HepG2 (cell line): ENCODE results near the gene STK32A.

Experiments
- BHLHE40 ChIP-seq: IDR thresholded peaks from 2 replicates; pipeline ENCODE4 v1.6.1; 2011; ENCODE audit warnings: low read length, improper control_type of control experiment
- GABPA ChIP-seq, 2 experiments: IDR thresholded peaks; 2 replicates each; pipeline ENCODE4 v1.6.1; 2011 to 2016; ENCODE audit warnings: low read depth in 2 of 2, low read length in 1 of 2, missing biosample characterization in 1 of 2, missing genetic modification characterization in 1 of 2
- GABPB1 ChIP-seq: IDR thresholded peaks from 2 replicates; pipeline ENCODE4 v1.6.1; 2016; ENCODE audit warnings: mild to moderate bottlenecking, missing genetic modification reagents, moderate library complexity, missing compliant biosample characterization
- KDM5A ChIP-seq: fragments of 200-600 bp; sonication (generic); IDR thresholded peaks from 2 replicates; pipeline ENCODE4 v1.7.0; 2018; ENCODE audit warnings: antibody characterized with exemption, mild to moderate bottlenecking, low read length, borderline replicate concordance
- MAFF ChIP-seq: IDR thresholded peaks from 2 replicates; pipeline ENCODE4 v1.6.1; 2011; ENCODE audit warnings: low read depth, low read length, improper control_type of control experiment
- MYC ChIP-seq: sonication (generic); formaldehyde crosslinking; IDR thresholded peaks from 2 replicates; pipeline ENCODE4 v1.9.0; 2021; ENCODE audit warnings: missing genetic modification reagents, borderline replicate concordance
- POLR2A ChIP-seq, 2 experiments: IDR thresholded peaks; 2 replicates each; pipeline ENCODE4 v1.6.1; 2011; ENCODE audit warnings: low read depth in 2 of 2, low read length in 2 of 2, mild to moderate bottlenecking in 1 of 2, moderate library complexity in 1 of 2; ENCODE audit not compliant: insufficient read depth in 1 of 2
- RAD21 ChIP-seq: fragments of 450-650 bp; formaldehyde crosslinking; IDR thresholded peaks from 2 replicates; pipeline ENCODE4 v1.5.0; 2020; ENCODE audit warnings: mild to moderate bottlenecking
- TF ChIP-seq, protein P1 (sequence below): sonication (generic); formaldehyde crosslinking; IDR thresholded peaks from 2 replicates; pipeline ENCODE4 v1.5.1; 2020; ENCODE audit warnings: mild to moderate bottlenecking, moderate library complexity, missing genetic modification reagents
- TF ChIP-seq, protein P2 (sequence below): sonication (generic); formaldehyde crosslinking; IDR thresholded peaks from 2 replicates; pipeline ENCODE4 v1.5.0; 2020; ENCODE audit warnings: mild to moderate bottlenecking, missing genetic modification reagents, moderate library complexity

- TF ChIP-seq, protein P1, sequence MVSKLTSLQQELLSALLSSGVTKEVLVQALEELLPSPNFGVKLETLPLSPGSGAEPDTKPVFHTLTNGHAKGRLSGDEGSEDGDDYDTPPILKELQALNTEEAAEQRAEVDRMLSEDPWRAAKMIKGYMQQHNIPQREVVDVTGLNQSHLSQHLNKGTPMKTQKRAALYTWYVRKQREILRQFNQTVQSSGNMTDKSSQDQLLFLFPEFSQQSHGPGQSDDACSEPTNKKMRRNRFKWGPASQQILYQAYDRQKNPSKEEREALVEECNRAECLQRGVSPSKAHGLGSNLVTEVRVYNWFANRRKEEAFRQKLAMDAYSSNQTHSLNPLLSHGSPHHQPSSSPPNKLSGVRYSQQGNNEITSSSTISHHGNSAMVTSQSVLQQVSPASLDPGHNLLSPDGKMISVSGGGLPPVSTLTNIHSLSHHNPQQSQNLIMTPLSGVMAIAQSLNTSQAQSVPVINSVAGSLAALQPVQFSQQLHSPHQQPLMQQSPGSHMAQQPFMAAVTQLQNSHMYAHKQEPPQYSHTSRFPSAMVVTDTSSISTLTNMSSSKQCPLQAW: no peak
- TF ChIP-seq KDM5A (no peak), GABPA (IDR thresholded peaks at IDR 0.05; ENCODE audit: low read depth, low read length) (no peak), GABPA (CRISPR knock-in tag; IDR thresholded peaks at IDR 0.05; ENCODE audit: low read depth) (no peak), RAD21 (CRISPR knock-in tag) (no peak), GABPB1 (CRISPR knock-in tag) (no peak), MYC (no peak), MAFF (no peak), POLR2A (IDR thresholded peaks at IDR 0.05; ENCODE audit: insufficient read depth in 1 of 2, low read depth in 2 of 2, low read length in 2 of 2) (no peak), BHLHE40 (no peak)
- TF ChIP-seq, protein P2, sequence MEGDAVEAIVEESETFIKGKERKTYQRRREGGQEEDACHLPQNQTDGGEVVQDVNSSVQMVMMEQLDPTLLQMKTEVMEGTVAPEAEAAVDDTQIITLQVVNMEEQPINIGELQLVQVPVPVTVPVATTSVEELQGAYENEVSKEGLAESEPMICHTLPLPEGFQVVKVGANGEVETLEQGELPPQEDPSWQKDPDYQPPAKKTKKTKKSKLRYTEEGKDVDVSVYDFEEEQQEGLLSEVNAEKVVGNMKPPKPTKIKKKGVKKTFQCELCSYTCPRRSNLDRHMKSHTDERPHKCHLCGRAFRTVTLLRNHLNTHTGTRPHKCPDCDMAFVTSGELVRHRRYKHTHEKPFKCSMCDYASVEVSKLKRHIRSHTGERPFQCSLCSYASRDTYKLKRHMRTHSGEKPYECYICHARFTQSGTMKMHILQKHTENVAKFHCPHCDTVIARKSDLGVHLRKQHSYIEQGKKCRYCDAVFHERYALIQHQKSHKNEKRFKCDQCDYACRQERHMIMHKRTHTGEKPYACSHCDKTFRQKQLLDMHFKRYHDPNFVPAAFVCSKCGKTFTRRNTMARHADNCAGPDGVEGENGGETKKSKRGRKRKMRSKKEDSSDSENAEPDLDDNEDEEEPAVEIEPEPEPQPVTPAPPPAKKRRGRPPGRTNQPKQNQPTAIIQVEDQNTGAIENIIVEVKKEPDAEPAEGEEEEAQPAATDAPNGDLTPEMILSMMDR: no peak
These were observed 166.1 kb downstream of the STK32A start for GRCh38 chr5:147400881-147401280.
